ENCODE data around the gene TMEM236.
"Not testable (repeated sequence)": the region's sequence is repeated elsewhere in the genome, so short reads cannot be mapped to it uniquely, and the experiment has no call there.

The TMEM236 gene, protein sequence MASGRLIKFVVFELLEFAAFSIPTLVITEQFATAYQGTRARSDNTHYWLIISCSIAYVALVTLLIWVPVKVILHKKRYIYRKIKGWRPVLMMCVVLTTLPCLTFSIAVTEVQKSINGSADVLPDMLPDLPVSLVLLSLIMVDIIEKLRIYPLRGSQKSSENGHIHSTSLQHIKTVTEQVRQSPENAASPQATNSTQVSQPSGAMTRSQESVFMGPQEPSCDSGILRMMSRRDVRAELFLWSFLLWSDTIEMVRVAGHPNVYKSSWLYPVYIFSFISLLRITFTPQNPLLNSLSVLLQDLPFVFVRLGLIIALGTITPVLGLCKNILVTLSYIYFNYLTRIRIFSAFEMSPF

GRCh38 chr10:17751781-17752445, at the start of gene TMEM236:
TMEM236 (plus strand) TSS chr10:17752201; CDS start chr10:17752296, 95 bp downstream.
- DNase-seq = no peak

GRCh38 chr10:17703706-17704105, 48.3 kb upstream of the TMEM236 start:
- no peak for DNase-seq

GRCh38 chr10:17708821-17709220, 43.2 kb upstream of the TMEM236 start:
- DNase-seq = no peak

GRCh38 chr10:17709492-17709891, 42.5 kb upstream of the TMEM236 start:
- DNase-seq = no peak

- DNase-seq = no peak
Observed at GRCh38 chr10:17710181-17710580, 41.8 kb upstream of the TMEM236 start.

GRCh38 chr10:17712053-17712452, 39.9 kb upstream of the TMEM236 start:
- DNase-seq = no peak

- DNase-seq = peak; percentile 74
Observed at GRCh38 chr10:17712717-17713471, 39.1 kb upstream of the TMEM236 start.

GRCh38 chr10:17713758-17714157, 38.2 kb upstream of the TMEM236 start:
- peak; percentile 16 for DNase-seq

- no peak for DNase-seq
Observed at GRCh38 chr10:17716161-17716560, 35.8 kb upstream of the TMEM236 start.

- not testable (repeated sequence) for DNase-seq
Observed at GRCh38 chr10:17722317-17723014, 29.5 kb upstream of the TMEM236 start.

DNA sequence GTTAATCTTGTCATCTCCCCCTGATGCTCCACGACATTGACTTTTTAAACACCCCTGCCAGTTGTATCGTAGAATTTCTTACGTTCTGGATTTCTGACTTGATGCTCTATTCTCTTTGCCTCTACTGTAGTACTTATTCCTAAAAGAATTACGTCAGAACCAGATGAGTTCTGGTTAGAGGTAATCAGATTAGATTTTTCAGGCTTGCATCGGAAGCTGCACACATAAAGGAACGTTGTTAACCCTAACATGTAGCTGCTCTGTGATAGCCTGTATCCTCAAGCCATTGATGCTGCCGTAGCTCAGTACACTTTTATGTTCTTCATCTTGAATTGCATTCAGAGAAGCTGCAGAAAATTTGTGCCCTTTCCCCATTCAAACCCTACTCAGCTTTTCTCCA, 26.3 kb upstream of the TMEM236 start:
- DNase-seq = no peak

- no peak for DNase-seq
Observed at GRCh38 chr10:17729630-17730029, 22.4 kb upstream of the TMEM236 start.

DNA sequence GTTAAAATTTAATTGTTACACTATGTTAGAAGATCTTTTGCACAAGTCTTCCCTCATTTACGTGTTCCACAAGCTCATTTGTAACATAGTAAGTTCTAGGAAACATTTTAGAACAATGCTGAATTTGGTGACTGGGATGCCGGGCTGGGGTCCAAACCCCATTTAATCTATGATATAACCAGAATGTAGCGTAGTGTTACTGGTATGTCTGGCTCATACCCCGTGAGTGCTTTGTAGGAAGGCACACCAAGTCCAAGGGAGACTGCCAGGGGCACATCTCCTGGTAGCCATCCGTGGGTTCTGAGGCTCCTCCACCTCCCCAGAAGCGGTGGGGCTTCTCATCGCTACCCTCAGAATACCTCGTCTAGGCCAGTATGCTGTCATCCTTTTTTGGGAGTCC, 21.3 kb upstream of the TMEM236 start:
- DNase-seq = no peak

GRCh38 chr10:17731331-17732020, 20.5 kb upstream of the TMEM236 start:
- no peak for DNase-seq

DNA sequence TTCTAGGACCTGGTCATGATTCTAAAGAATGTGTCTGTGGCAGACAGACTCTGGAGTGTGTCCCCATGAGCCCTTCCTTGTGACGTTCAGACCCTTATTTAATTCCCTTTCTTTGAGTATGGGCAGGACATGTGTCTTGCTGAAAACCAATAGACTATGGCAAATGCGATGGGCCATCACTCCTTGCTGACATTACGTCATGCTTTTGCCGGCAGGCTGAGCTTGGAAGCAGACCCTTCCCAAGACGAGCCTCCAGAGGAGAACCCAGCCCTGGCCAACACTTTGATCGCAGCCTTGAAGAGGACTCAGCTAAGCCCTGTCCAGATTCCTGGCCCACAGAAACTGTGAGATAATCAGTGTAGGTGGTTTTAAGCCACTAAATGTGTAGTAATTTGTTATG, 18.4 kb upstream of the TMEM236 start:
- no peak for DNase-seq

- no peak for DNase-seq
Observed at GRCh38 chr10:17734432-17735080, 17.4 kb upstream of the TMEM236 start.

- DNase-seq = no peak
Observed at GRCh38 chr10:17735166-17735941, 16.6 kb upstream of the TMEM236 start.

DNA sequence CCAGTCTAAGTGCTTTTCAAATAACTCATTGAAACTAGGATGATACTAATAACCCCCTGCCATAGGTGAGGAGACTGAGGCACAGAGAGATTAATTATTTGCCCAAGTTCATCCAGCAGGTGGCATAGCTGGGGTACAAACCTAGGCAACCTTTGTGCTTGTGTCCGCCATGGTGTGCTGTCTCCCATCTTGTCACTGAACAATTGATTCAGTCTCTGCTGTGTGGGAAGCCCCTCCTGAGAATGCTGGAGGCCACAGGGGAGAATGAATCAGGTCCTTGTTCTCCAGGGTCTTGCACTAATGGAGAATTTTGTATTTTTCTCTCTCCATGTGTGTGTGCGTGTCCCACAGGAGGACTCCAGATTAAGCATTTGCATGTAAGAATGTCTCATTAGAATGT, 15.8 kb upstream of the TMEM236 start:
- no peak for DNase-seq

GRCh38 chr10:17737027-17737965, 14.7 kb upstream of the TMEM236 start:
- peak; percentile 49 for DNase-seq

DNA sequence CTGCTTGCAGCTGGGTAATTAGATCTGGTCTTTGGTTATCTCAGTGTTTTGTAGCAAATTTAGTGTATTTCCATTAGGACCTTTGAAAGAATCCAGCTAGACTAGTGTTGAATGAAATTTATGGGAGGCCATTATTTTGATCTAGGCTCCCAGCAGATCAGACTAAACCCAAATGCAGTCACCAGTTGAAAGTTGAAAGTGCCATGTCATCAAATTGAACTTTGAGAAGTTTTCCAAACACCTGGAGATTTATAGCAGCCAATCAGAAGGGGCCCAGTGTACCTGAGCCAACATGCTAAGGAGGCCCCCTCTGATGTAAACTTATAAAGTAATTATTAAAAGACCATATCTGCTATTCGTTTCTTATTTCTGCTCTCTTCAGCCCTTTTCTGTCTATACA, 11.3 kb upstream of the TMEM236 start:
- DNase-seq = no peak
